ENCODE results near the gene ABT1.
"Not testable (repeated sequence)": the region's sequence is repeated elsewhere in the genome, so short reads cannot be mapped to it uniquely, and the experiment has no call there.

Gene ABT1

DNA sequence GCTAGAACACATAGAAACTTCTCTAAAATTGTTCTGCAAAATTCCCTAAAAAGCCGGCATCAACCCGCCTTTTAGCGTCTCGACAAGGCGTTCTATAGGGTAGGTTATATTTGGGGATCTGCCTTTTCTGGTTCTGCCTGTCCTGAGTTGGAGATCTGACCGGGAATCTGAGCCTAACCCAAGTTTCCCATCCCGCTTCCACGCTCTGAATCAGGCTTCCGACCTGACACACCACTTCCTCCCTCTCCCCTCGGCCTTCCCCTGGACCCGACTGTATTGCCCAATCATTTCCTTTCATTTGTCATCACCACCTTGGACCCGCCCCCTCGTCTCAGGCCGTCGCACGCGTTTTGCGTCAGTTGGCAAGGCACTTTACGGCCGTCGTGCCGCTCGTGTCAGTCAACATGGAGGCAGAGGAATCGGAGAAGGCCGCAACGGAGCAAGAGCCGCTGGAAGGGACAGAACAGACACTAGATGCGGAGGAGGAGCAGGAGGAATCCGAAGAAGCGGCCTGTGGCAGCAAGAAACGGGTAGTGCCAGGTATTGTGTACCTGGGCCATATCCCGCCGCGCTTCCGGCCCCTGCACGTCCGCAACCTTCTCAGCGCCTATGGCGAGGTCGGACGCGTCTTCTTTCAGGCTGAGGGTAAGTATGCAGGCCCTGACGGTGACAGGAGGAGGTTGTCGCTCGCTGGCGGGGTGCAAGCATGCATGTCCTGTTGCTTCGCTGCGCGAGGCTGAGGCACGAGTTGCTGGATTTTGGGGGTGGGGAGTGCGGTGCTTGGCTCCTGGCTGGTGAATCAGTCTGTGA is at the start of gene ABT1:
TSS of gene ABT1 (plus strand) at position 375 of the 810 bp plus-strand sequence. CDS start at position 405, 30 bp downstream.
- DNase-seq (ENCODE audit: low read depth) = peak; percentile 98

DNA sequence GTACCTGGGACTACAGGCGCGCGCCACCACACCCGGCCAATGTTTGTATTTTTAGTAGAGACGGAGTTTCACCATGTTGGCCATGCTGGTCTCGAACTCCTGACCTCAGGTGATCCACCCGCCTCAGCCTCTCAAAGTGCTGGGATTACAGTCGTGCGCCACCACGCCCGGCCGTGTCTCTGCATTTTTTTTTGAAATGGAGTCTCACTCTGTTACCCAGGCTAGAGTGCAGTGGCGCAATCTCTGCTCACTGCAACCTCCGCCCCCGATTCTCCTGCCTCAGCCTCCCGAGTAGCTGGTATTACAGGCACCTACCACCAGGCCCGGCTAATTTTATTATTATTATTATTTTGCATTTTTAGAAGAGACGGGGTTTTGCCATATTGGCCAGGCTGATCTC is 49.4 kb upstream of the ABT1 start:
- not testable (repeated sequence) for DNase-seq (ENCODE audit: low read depth)

DNA sequence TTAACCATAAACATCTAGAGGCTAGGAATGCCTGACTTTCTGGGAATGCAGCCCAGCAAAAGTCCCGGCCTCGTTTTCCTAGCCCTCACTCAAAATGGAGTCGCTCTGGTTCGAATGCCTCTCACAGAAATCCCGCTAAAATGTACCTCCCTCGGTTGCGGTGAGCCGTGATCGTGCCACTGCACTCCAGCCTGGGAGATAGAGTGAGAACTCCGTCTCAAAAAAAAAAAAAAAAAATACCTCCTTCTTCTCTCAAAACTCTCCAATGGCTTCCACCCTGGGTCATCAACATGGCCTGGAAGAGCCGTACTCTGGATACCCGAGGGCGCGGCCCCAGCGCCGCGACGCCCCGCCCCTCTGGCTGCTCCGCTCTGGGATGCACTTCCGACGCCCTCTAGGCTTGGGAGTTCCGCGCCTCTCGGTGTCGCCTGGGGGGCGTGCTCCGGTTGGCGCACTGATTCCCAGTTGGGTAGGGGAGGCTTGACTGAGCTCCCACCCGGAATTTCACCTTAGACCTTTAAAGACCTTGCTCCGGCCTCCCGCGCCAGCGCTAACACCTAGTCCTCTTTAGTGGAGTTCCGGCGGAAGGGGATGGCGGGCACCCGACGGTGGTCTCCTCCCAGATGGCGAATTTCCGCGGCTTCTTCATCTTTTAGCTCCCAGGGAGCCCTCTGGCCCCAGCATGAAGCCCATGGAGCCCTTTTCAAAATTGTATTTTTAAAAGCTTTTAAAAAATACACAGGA is 46.3 kb upstream of the ABT1 start:
- peak; percentile 56 for DNase-seq (ENCODE audit: low read depth)

GRCh38 chr6:26552205-26552604 is 44.5 kb upstream of the ABT1 start:
- DNase-seq (ENCODE audit: low read depth) = no peak

GRCh38 chr6:26552640-26553188 is 44.0 kb upstream of the ABT1 start:
- DNase-seq (ENCODE audit: low read depth) = no peak

- DNase-seq (ENCODE audit: low read depth) = peak; percentile 70
Observed at GRCh38 chr6:26553264-26553634, 43.5 kb upstream of the ABT1 start.

DNA sequence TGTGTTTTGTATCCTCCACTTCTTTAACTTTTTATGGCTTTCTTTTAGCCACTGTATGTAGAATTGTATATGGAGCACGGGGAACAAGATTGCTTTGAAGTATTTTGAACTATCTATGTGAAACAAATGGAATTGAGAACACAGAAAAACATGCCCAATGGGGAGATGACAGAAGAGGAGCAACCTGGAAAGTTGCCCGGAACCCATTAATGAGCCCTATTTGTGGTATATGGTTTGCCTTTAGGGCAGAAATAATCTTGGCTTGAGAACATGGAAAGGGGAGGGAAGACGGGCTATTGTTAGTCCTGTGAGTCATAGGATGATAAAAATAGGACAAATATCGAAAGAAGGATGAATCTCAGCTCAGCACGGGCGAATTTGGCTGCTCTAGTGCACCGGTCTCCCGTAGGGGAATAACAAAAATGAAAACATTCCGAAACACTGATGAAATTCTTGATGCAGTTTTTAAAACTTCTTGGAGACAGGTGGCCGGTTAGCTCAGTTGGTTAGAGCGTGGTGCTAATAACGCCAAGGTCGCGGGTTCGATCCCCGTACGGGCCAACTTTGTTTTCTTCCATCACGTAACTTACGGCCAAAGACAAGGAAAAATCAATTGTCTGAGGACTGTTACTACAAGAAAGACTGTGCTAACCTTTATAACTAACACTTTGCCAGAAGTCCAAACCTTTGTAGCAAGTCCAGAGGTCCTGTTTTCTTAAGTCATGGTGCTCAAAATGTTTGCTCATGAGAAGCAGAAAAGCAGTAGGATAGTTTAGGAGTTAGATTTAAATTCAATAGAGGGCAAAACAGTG is 42.9 kb upstream of the ABT1 start:
- peak; percentile 95 for DNase-seq (ENCODE audit: low read depth)

GRCh38 chr6:26554447-26554696 is 42.4 kb upstream of the ABT1 start:
- no peak for DNase-seq (ENCODE audit: low read depth)

- DNase-seq (ENCODE audit: low read depth) = peak; percentile 66
Observed at GRCh38 chr6:26554697-26555504, 41.9 kb upstream of the ABT1 start.

- no peak for DNase-seq (ENCODE audit: low read depth)
Observed at GRCh38 chr6:26555505-26556262, 41.1 kb upstream of the ABT1 start.

DNA sequence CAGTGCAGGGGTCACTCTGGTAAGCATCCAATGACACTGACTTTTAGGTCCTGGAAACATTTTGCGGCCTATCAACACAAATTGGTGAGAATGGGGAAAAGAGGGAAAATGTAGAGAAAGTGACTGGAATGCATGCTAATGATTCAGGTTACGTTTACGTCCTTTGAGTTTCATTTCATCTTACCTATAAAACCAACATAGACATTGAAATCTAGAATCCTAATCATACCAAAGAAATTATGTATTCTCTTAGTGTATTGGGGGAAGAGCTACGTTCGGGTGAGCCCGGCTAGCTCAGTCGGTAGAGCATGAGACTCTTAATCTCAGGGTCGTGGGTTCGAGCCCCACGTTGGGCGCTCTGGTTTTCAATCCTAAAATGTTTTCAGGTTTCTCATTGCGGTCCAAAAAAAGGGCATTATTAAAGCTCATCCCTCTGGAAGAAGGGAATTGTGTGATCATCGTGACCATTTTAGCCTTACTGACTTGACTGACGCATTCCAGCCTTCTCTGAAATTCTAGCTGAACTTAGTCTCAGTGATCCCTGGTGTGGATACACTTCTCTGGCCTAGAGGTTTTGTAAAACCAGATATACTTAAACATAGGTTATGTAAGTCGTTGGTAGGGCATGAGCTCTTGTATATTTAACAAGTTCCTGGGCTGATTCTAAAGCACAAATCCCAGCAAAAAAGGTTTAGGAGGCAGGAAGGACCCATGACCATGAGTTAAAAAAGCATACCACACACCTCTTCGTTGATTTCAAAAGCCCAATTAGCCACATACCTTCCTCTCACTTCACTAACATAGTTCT is 40.3 kb upstream of the ABT1 start:
- peak; percentile 94 for DNase-seq (ENCODE audit: low read depth)

DNA sequence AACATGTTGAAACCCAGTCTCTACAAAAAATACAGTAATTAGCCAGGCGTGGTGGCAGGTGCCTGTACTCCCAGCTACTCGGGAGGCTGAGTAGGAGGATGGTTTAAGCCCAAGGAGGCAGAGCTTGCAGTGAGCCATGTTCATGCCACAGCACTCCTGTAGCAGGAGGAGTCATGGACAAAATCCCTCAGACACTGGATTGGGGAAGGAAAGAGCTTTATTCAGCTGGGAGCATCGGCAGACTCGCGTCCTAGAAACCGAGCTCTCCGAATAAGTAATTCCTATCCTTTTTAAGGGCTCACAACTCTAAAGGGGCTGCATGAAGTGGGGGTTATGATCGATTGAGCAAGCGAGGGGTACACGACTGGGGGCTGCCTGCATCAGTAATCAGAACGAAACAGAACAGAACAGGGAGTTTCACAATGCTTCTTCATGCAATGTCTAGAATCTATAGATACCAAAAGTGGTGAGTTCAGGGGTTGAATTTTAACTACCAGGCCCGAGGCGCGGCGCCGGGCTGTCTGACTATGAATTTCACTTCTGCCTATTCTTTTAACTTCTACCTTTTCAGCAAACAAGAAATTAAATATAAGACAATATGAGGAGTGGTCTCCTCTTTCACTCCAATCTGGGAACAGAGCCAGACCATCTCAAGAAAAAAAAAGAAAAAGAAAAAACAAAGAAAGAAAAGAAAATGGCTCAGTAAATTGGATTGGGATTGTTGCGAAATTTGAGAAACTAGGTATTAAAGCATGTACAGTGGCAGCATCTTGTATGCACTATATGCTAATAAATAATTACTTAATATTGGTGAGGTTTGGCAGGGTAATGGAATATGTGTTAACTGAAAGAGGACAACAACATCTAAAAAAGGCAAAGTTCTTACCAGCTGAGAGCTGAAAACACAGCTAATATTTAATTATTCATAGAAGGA is 35.0 kb upstream of the ABT1 start:
- no peak for DNase-seq (ENCODE audit: low read depth)

DNA sequence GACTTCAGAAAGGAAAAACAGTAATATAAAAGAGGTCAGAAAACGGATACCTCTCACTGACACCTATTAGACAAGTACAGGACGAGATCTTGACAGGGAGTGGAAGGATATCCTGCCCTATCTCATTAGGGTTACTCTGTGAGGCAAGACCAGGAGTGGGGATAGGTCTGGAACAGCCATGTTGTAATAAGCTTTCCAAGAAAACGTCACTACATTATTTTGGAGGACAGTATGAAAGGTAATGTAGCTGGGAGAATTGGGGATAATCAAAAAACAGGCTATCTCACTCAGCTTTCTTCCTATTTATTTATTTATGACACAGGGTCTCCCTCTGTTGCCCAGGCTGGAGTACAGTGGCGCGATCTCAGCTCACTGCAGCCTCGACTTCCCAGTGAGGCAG is 33.3 kb upstream of the ABT1 start:
- DNase-seq (ENCODE audit: low read depth) = no peak

- DNase-seq (ENCODE audit: low read depth) = peak; percentile 84
Observed at GRCh38 chr6:26568601-26569432, 27.9 kb upstream of the ABT1 start.

DNA sequence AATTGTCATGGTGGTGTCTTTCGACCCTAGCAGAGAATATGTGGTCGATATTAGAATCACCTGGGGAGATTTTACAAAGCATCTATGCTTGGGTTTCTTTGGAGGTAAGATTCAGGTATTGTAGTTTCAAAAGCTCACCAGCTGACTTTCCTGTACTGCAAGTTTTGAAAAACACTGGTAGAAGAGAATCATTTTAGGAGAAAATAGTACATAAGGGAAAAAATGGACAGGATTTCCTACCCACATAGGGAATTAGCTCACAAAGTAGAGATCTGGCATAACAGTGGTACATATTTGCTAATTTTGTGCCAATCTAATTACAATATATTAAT is 27.4 kb upstream of the ABT1 start:
- DNase-seq (ENCODE audit: low read depth) = no peak

- DNase-seq (ENCODE audit: low read depth) = no peak
Observed at GRCh38 chr6:26570027-26570809, 26.5 kb upstream of the ABT1 start.

DNA sequence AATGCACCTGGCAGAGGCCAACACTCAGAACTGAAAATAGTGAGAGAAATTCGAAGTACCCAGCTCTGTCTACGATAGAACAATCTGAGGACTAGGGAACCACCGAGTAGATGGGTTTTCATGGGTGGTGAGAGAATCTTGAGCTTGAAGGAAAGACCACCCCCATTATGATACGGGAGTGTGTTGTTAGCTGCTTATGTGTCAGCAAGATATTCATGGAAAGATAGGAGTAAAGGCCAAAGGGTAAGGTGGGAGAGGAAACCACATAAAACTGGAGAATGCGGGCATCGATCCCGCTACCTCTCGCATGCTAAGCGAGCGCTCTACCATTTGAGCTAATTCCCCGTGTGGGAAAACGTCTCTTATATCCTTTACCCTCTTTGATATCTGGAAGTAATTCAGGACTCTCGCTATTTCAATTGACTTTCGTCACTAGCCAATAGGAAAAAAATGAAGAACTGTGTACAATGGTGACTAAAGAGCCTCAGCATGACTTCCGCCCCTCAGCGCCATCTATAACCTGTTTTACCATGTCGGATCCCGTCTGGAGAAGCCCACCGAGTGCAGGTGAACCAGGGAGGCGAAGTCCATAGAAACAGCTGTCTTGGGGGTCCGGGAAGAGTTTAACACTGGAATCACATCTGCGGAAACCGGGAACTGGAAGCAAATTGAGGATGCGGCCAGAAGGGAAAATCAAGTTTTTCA is 25.0 kb upstream of the ABT1 start:
- peak; percentile 87 for DNase-seq (ENCODE audit: low read depth)

Measured in fibroblast of gingiva (primary cell).